Measurements from ENCODE around the gene RALGAPA2.

DNA sequence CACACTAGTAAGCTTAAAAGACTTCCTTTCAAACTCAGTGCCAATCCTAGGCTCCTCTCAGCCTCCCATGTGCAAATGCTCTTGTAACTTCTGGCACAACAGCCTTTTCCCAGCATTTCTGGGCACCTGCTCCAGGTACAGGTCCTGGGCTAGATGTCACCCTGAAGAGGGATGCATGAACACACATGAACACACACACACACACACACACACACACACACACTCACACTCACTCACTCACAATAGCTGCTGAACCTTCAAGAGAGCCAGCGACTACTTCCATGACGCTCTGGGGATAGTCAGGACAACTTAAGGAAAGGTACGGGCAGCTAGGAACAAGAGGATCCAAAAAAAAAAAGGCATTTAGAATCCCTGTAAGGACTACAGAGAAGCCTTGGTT, 221.8 kb downstream of the RALGAPA2 start:
- TF ChIP-seq, protein P1, sequence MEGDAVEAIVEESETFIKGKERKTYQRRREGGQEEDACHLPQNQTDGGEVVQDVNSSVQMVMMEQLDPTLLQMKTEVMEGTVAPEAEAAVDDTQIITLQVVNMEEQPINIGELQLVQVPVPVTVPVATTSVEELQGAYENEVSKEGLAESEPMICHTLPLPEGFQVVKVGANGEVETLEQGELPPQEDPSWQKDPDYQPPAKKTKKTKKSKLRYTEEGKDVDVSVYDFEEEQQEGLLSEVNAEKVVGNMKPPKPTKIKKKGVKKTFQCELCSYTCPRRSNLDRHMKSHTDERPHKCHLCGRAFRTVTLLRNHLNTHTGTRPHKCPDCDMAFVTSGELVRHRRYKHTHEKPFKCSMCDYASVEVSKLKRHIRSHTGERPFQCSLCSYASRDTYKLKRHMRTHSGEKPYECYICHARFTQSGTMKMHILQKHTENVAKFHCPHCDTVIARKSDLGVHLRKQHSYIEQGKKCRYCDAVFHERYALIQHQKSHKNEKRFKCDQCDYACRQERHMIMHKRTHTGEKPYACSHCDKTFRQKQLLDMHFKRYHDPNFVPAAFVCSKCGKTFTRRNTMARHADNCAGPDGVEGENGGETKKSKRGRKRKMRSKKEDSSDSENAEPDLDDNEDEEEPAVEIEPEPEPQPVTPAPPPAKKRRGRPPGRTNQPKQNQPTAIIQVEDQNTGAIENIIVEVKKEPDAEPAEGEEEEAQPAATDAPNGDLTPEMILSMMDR (IDR thresholded peaks at IDR 0.05): no peak
- TF ChIP-seq POLR2A (IDR thresholded peaks at IDR 0.05): no peak

Measured in tibial nerve (tissue), 3 donors.